H9 (cell line): ENCODE results near the gene ATP8B4. TPM values are rescaled to one million over a fixed set of nuclear protein-coding genes. Genes with fewer than 3 reads are reported as not detected.
A peak's percentile ranks its signal among the peaks of the same experiment; 100 is the strongest.

Source experiments
- DNase-seq: peaks from one replicate; pipeline ENCODE4 v3.0.0-alpha.2; 2017
- H2AFZ ChIP-seq: one replicate; pipeline ENCODE4 v1.6.1; 2013; ENCODE audit warnings: mild to moderate bottlenecking, low read length, control low read depth, moderate library complexity
- H2AK5ac ChIP-seq: 2 replicates; pipeline ENCODE4 v1.6.1; 2013; ENCODE audit warnings: low read length, control low read depth, mixed read lengths; ENCODE audit not compliant: insufficient read length
- H2BK120ac ChIP-seq: one replicate; pipeline ENCODE4 v1.6.1; 2013; ENCODE audit warnings: low read depth, mild to moderate bottlenecking, low read length, control low read depth, inconsistent platforms; ENCODE audit not compliant: poor library complexity, severe bottlenecking
- H2BK12ac ChIP-seq: 2 replicates; pipeline ENCODE4 v1.6.1; 2013; ENCODE audit warnings: low read length, control low read depth, mixed read lengths, low read depth; ENCODE audit not compliant: insufficient read length
- H2BK15ac ChIP-seq: 2 replicates; pipeline ENCODE4 v1.6.1; 2013; ENCODE audit warnings: low read depth, low read length, control low read depth
- H2BK20ac ChIP-seq: one replicate; pipeline ENCODE4 v1.6.1; 2013; ENCODE audit warnings: low read depth, mild to moderate bottlenecking, low read length, control low read depth, inconsistent platforms; ENCODE audit not compliant: poor library complexity, severe bottlenecking
- H2BK5ac ChIP-seq: 2 replicates; pipeline ENCODE4 v1.6.1; 2013; ENCODE audit warnings: low read length, control low read depth, mixed read lengths; ENCODE audit not compliant: insufficient read length
- H3K14ac ChIP-seq: 2 replicates; pipeline ENCODE4 v1.6.1; 2013; ENCODE audit warnings: low read length, control low read depth; ENCODE audit not compliant: insufficient read depth
- H3K18ac ChIP-seq: 2 replicates; pipeline ENCODE4 v1.6.1; 2013; ENCODE audit warnings: low read depth, mild to moderate bottlenecking, mixed read lengths, low read length, control low read depth; ENCODE audit not compliant: insufficient read length
- H3K23ac ChIP-seq: 2 replicates; pipeline ENCODE4 v1.6.1; 2013; ENCODE audit warnings: low read length, control low read depth, mixed read lengths, low read depth; ENCODE audit not compliant: insufficient read length
- H3K23me2 ChIP-seq: 2 replicates; pipeline ENCODE4 v1.6.1; 2013; ENCODE audit warnings: low read depth, mild to moderate bottlenecking, mixed read lengths, low read length, control low read depth; ENCODE audit not compliant: insufficient read length, poor library complexity, severe bottlenecking
- H3K27ac ChIP-seq: 2 replicates; pipeline ENCODE4 v1.5.1; 2013; ENCODE audit warnings: low read length, control low read depth, mixed read lengths, low read depth; ENCODE audit not compliant: insufficient read length
- H3K27me3 ChIP-seq: 2 replicates; pipeline ENCODE4 v1.6.1; 2013; ENCODE audit warnings: low read length, control low read depth, inconsistent platforms; ENCODE audit not compliant: insufficient read depth
- H3K4ac ChIP-seq: 2 replicates; pipeline ENCODE4 v1.6.1; 2013; ENCODE audit warnings: low read depth, mild to moderate bottlenecking, control low read depth, inconsistent platforms, low read length, moderate library complexity
- H3K4me1 ChIP-seq: 2 replicates; pipeline ENCODE4 v1.6.1; 2013; ENCODE audit warnings: low read length, control low read depth, inconsistent platforms; ENCODE audit not compliant: insufficient read depth
- H3K4me2 ChIP-seq: 2 replicates; pipeline ENCODE4 v1.6.1; 2013; ENCODE audit warnings: low read length, control low read depth, mixed read lengths; ENCODE audit not compliant: insufficient read length, insufficient read depth
- H3K56ac ChIP-seq: 2 replicates; pipeline ENCODE4 v1.6.1; 2013; ENCODE audit warnings: low read depth, mild to moderate bottlenecking, mixed read lengths, low read length, control low read depth; ENCODE audit not compliant: insufficient read length
- H3K79me1 ChIP-seq: 2 replicates; pipeline ENCODE4 v1.6.1; 2013; ENCODE audit warnings: low read depth, mild to moderate bottlenecking, moderate library complexity, low read length, control low read depth, inconsistent platforms; ENCODE audit not compliant: insufficient read depth, poor library complexity, severe bottlenecking
- H3K79me2 ChIP-seq: 2 replicates; pipeline ENCODE4 v1.6.1; 2013; ENCODE audit warnings: low read length, control low read depth, inconsistent platforms; ENCODE audit not compliant: insufficient read depth
- H3K9ac ChIP-seq: 2 replicates; pipeline ENCODE4 v1.6.1; 2013; ENCODE audit warnings: low read length, control low read depth, mixed read lengths; ENCODE audit not compliant: insufficient read length; ENCODE audit errors: extremely low read depth
- H3K9me3 ChIP-seq: one replicate; pipeline ENCODE4 v1.6.1; 2013; ENCODE audit warnings: low read depth, low read length, inconsistent platforms; ENCODE audit not compliant: control insufficient read depth
- H3T11ph ChIP-seq: one replicate; pipeline ENCODE4 v1.6.1; 2013; ENCODE audit warnings: mild to moderate bottlenecking, low read length, control low read depth, inconsistent platforms
- H4K20me1 ChIP-seq: one replicate; pipeline ENCODE4 v1.6.1; 2013; ENCODE audit not compliant: control insufficient read depth, insufficient read length, insufficient read depth
- H4K5ac ChIP-seq: 2 replicates; pipeline ENCODE4 v1.6.1; 2013; ENCODE audit warnings: low read depth, mild to moderate bottlenecking, mixed read lengths, low read length, control low read depth; ENCODE audit not compliant: insufficient read length
- H4K8ac ChIP-seq: replicated peaks from 2 replicates; pipeline ENCODE4 v1.6.1; 2013; ENCODE audit warnings: low read length, control low read depth, mixed read lengths, low read depth; ENCODE audit not compliant: insufficient read length
- H4K91ac ChIP-seq: 2 replicates; pipeline ENCODE4 v1.6.1; 2013; ENCODE audit warnings: low read depth, mild to moderate bottlenecking, moderate library complexity, mixed read lengths, low read length, control low read depth; ENCODE audit not compliant: insufficient read length
- H3K27ac Mint-ChIP-seq, 3 experiments: 2 replicates in 2 of 3; 3 replicates in 1 of 3; pipeline ENCODE4 v1.8.0; 2020 to 2021; ENCODE audit warnings: mixed read lengths in 3 of 3, mild to moderate bottlenecking in 1 of 3, moderate library complexity in 1 of 3
- H3K27me3 Mint-ChIP-seq: 2 replicates; pipeline ENCODE4 v1.8.0; 2021; ENCODE audit warnings: low read depth, mild to moderate bottlenecking, moderate library complexity, mixed read lengths
- H3K36me3 Mint-ChIP-seq, 3 experiments: 2 replicates in 2 of 3; 3 replicates in 1 of 3; pipeline ENCODE4 v1.8.0; 2020 to 2021; ENCODE audit warnings: low read depth in 3 of 3, mixed read lengths in 3 of 3; ENCODE audit not compliant: insufficient read depth in 1 of 3
- H3K4me1 Mint-ChIP-seq, 2 experiments: 2 replicates each; pipeline ENCODE4 v1.8.0; 2020; ENCODE audit warnings: mixed read lengths in 2 of 2
- H3K4me3 Mint-ChIP-seq, 2 experiments: 2 replicates in 1 of 2; 3 replicates in 1 of 2; pipeline ENCODE4 v1.8.0; 2020 to 2021; ENCODE audit warnings: mild to moderate bottlenecking in 2 of 2, mixed read lengths in 2 of 2, moderate library complexity in 1 of 2
- H3K9me3 Mint-ChIP-seq, 2 experiments: 2 replicates in 1 of 2; 3 replicates in 1 of 2; pipeline ENCODE4 v1.8.0; 2020; ENCODE audit warnings: mild to moderate bottlenecking in 2 of 2, mixed read lengths in 2 of 2, moderate library complexity in 1 of 2
- WGBS: extraction: QIAGEN DNeasy Blood & Tissue Kit; methylation state at CpG from one replicate; pipeline ENCODE4 v1.1.7; 2013; ENCODE audit warnings: missing lambda C conversion rate, low lambda C conversion rate, mixed read lengths; ENCODE audit not compliant: insufficient read length; ENCODE audit errors: extremely low coverage; 5-methylcytosine and 5-hydroxymethylcytosine counted together
- total RNA-seq: library from RNA; stranded (reverse); gene quantifications from 2 replicates; pipeline ENCODE4 v1.2.1, GENCODE V29; 2021
- TF ChIP-seq, protein P1 (sequence below): fragments of 200-600 bp; sonication (generic); conservative IDR thresholded peaks from 3 replicates; pipeline ENCODE4 v1.8.0; 2021; ENCODE audit warnings: antibody characterized with exemption, mild to moderate bottlenecking

The ATP8B4 gene
- total RNA-seq, 1 experiment from 2014 or later, result 0.52 TPM

DNA sequence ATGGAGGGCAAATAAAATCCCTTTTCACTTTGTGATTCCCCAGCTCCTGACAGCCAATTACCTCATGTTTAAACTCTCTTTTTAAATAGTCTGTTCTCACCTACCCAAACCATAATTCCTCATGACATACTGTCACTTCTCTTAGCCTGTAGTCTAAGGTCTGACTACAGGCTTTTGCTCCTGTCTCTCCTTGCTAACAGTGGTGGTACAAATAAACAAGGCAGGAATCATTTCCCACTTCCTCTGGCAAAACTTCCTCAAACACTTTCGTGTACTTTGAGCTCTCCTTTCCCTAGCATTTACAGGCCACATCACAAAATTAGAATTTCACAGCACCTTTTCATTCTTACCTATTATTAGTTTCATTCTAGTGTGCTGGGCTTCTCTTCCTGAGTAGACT lies 51.8 kb downstream of the ATP8B4 start:
- no peak overlapping the region for H2BK12ac ChIP-seq
- no peak overlapping the region for H3K9ac ChIP-seq
- no peak overlapping the region for H2AK5ac ChIP-seq
- no peaks in the 10 kb centered on the region for H3K9me3 ChIP-seq
- TF ChIP-seq, protein P1, sequence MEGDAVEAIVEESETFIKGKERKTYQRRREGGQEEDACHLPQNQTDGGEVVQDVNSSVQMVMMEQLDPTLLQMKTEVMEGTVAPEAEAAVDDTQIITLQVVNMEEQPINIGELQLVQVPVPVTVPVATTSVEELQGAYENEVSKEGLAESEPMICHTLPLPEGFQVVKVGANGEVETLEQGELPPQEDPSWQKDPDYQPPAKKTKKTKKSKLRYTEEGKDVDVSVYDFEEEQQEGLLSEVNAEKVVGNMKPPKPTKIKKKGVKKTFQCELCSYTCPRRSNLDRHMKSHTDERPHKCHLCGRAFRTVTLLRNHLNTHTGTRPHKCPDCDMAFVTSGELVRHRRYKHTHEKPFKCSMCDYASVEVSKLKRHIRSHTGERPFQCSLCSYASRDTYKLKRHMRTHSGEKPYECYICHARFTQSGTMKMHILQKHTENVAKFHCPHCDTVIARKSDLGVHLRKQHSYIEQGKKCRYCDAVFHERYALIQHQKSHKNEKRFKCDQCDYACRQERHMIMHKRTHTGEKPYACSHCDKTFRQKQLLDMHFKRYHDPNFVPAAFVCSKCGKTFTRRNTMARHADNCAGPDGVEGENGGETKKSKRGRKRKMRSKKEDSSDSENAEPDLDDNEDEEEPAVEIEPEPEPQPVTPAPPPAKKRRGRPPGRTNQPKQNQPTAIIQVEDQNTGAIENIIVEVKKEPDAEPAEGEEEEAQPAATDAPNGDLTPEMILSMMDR, result no peak
- H4K20me1 ChIP-seq, result no peaks in the 10 kb centered on the region
- H3K4ac ChIP-seq, result no peak overlapping the region
- H3K4me1 ChIP-seq, result no peaks in the 10 kb centered on the region
- no peaks in the 10 kb centered on the region for H3K9me3 Mint-ChIP-seq
- no peak overlapping the region for H3K4me2 ChIP-seq
- H2BK20ac ChIP-seq, result no peak overlapping the region
- no CpG with 5 or more reads among the region's 1 CpG for WGBS
- no peak overlapping the region for H2AFZ ChIP-seq
- peak overlapping the region in 1 of 3 experiments; percentile 2; a peak in 1 of 7 replicates for H3K27ac Mint-ChIP-seq
- no peak overlapping the region for H3K56ac ChIP-seq
- no peak overlapping the region for H3K27ac ChIP-seq
- H4K8ac ChIP-seq, result no peak overlapping the region
- no peaks in the 10 kb centered on the region for H3K27me3 Mint-ChIP-seq
- H3K4me3 Mint-ChIP-seq, result no peak overlapping the region
- no peak for DNase-seq
- H2BK5ac ChIP-seq, result no peak overlapping the region
- H3T11ph ChIP-seq, result no peak overlapping the region
- H3K23me2 ChIP-seq, result no peaks in the 10 kb centered on the region
- H3K14ac ChIP-seq, result no peak overlapping the region
- H3K79me2 ChIP-seq, result no peaks in the 10 kb centered on the region
- H3K4me1 Mint-ChIP-seq, result peaks cover under 1 to 9% of the 10 kb centered on the region in 2 experiments; a peak in 2 of 4 replicates
- no peak overlapping the region for H4K5ac ChIP-seq
- H3K27me3 ChIP-seq, result no peaks in the 10 kb centered on the region; the same call in 1 of the 2 replicates
- H4K91ac ChIP-seq, result no peak overlapping the region
- H3K23ac ChIP-seq, result no peak overlapping the region
- no peak overlapping the region for H3K18ac ChIP-seq
- no peaks in the 10 kb centered on the region for H3K79me1 ChIP-seq
- H3K36me3 Mint-ChIP-seq, result no peaks in the 10 kb centered on the region
- H2BK15ac ChIP-seq, result no peak overlapping the region
- H2BK120ac ChIP-seq, result no peak overlapping the region
